T follicular helper cell (primary cell): ENCODE measurements around the gene LMX1B.

Experiments
- DNase-seq: peaks from one replicate; pipeline ENCODE4 v3.0.0-alpha.2; 2020; ENCODE audit warnings: low read depth

The LMX1B gene

DNA sequence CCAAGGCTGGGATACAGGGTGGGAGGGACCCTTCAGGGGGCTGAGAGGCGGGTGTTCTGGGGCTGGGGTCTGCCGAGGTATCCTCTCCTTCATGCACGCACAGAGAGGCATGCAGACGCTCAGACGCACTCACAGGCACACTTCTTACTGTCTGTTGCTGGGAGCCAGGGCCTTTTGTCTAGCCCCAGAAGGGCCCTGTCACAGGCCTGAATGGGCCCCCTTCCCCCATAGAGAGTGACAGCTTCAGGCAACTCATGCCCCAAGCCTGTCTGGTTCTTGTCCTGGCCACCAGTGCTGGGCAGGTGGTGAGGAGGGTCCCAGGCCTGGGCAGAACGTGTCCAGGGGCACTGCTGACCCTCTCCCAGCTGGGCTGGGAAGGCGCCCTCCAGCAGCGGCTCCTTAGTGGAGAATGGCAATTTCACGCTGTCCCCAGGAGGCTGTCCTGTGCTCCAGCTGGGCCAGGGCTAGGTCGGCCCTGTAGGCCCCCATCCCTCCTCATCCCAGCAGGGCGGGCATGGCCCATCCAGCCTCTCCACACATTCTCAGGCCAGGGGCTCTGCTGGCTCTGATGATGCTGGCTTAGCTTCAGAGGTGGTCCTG, 45.3 kb downstream of the LMX1B start:
- no peak for DNase-seq

DNA sequence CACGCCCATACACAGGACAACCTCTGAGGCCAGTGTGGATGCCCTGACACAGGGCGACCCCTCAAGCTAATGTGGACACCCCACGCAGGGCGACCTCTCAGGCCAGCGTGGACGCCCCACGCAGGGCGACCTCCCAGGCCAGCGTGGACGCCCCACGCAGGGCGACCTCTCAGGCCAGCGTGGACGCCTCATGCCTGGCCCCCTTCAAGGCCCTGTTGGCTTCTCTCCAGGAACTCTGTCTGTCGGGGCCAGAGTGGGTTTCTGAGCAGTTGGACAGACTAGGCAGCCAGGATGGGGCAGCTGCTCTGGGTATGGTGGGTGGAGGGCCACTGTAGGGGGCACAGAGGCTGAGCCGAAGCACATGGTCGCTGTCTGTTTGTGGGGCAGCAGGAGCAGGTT, 47.4 kb downstream of the LMX1B start:
- no peak for DNase-seq

DNA sequence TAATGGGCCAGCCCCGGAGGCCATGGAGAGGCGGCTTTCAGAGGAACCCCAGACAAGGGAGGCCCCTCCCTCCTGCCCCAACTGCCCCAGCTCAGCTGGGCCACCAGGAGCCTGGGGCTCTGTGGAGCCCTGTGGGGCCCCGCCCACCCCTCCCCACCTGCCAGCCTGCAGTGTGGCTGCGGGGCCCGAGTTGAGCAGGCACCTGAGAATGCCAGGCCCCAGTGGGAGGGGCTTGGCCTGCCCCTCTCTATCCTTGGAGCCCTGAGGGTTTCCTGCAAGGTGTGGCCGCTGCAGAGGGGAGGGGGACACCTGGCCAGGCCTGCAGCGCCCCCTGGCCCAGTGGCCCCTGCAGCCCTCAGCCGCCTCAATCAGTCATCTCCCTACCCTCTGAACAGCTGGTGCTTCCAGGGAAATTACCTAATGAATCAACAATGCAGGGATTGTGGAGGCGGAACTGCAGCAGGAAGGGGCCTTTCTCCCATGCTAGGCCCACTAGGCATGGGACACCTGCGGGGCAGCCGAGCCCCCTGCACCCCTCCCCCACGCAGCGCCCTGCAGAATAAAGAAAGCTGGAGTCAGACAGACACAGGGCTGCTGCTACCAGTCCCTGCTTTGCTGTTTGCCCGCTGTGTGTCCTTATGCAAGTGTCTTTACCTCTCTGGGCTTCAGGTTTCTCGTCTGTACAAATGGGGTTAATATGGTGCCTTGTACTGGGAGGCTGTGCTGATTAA, 48.0 kb downstream of the LMX1B start:
- DNase-seq, result no peak

DNA sequence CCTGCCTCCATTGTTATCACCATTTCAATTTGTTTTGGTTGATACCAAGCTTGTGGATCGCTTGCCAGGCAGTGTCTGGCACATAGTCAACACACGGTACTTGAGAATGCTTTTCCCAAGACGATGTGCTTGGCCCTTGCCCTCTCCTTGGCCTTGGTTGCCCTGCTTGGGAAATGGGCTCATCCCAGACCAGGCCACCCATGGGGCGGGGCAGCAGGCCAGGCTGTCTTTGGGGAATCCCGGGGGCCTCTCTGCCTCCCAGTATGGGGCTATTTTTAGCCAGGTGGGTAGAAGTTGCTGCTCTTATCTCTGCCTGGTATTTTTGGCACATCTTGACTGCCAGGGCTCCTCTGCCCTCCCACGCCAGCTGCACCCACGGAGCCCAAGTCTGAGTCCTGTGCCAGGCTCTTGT, 49.9 kb downstream of the LMX1B start:
- no peak for DNase-seq

DNA sequence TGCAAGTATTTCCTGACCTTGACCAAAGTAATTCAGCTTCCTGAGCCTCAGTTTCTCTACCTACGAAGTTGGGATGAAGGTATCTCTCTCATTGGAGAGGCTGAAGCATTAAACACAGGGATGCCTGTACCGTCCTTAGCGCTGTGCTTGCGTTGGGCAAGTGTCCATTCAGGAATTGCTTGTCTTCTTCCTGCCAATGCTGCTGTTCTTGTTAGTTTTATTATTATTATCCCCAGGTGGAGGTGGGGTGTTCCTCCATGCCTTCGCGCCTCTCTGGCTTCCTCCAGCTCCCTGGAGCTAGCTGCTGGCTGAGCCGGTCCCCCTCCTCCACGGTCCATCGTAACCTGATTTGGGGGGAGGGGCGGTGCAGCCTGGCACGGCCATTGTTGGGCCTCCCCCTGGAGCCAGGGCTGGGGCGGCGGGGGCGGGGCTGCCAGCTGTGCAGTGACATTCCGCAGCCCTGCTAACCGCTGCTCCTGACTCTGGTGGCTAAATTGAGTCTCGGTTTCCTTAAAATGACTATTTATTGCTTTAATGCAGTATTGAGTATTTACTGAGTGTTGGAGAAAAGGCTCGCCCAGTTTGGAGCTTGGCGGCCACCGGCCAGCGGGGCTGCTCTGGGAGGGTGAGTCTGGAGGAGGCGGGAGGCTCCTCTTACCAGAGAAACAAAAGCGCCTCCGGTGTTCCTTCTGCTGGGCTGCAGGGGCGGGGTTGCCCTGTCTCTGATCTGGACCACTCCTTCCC, 51.3 kb downstream of the LMX1B start:
- no peak for DNase-seq

DNA sequence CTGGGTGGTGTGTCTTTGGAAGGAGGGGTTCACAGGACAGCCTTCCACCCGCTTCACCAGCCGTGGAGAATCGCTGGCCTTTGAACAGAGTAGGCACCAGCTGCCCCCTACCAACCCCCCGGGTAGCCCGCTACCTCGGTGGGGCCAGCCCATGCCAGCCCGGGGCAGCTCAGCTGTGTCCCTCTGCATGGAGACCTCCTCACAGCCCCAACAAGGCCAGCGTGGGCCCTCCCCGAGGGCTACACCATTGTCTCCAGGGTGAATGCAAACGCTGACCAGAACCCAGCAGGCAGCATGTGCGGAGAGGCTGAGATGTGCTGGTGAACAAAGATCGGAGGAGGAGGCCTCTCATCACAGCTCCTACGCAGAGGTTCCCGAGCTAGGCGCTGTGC, 51.9 kb downstream of the LMX1B start:
- DNase-seq, result no peak

DNA sequence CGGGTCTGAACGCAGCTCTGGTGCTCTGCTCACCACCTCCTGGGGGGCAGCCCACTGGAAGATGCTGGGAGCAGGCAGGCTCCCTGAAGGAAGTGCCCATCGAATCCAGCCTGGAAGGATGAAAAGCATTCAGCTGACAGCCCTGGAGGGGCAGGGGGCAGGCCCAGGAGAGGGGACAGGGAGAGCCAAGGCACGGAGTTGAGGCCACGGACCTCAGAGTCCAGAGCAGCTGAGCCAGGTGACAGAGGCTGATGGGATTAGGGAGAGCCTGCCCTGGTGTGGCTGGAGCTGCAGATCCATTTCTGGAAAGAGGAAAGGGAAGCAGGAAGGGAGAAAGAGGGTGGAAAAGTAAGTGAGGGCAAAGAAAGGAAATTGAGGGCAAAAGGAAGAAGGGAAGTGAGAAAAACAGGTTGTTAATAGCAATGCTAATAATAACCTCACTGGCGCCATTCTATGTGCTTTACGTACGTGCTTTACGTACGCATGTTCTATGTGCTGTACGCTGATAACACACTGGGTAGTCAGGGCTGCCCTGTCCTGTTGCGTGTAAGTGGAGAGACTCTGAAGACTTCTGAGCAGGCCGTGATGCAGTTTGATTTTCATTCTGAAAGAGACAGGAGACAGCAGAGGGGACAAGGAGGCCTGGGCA, 52.6 kb downstream of the LMX1B start:
- no peak for DNase-seq

DNA sequence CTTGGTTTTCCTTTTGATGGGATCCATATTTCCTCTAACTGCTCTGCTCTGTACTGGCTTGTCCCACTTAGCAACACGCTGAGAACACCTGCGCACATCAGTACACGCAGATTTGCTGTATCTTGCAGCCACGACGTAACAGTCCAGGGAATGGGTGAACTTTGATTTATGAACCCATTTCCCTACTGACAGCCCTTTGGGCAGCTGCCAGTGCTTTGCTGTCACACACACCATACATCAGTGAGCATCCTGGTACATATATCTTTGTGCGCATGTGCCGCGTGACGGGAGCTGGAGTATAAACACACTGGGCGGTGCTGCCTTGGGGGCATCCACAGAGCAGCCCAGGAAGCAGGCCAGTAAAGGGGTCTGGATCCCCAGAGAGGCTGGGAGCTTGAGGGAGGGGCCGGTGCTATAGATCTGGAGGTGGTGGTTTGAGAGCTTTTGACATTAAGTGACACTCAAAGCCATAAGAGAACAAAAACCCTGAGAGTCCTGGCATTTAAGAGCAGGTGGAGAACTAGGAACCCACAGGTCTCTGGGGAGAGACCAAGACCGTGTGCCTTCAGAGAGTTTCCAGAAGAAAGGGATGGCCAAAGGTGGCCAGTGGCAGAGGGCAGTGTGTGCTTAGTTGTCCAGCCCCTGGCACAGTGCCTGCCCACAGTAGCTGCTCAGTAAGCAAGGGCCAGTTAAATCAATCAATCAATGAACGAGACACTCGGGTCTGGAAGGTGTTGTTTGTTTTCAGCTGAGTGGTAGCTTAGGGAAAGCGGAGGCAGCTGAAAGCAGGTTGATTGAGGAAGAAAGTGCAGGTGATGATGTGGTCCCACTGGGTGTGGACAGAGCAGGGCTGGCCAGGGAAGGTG, 53.7 kb downstream of the LMX1B start:
- DNase-seq, result no peak

DNA sequence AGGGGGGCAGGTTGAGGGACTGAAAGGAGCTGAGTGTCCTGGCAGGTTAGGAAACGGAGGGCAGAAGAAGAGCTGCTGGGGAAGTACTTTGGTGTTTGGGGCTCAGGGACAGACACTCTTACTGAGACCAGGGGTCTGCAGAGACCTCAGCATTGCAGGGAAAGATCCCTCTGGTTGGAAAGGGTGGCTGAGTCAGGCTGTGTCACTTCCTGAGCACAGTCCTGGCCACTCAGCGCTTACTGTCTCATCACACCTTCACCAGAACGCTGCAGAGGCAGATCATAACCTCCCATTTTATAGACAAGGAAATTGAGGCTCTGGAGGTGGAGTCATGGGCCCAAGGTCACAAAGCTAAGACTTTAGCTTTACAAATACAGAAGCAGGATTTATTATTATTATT, 54.3 kb downstream of the LMX1B start:
- DNase-seq, result no peak

DNA sequence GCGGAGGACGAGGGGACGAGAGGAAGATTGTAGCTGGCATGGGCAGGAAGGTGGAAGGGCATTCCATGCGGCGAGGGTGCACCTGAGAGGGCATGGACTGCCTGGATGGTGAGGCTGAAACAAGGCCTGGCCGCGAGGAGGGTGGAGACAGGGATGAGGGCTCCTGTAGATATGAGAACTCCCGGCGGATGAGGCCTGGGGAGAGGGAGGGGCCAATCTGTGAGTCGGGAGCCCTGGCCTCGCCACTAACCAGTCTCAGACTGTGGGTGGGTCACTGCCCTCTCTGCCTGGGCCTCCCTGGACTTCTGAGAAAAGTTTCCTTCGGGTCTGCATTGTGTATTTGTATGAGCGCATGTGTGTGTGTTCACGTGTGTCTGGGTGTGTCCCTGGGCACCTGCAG, 55.4 kb downstream of the LMX1B start:
- DNase-seq, result no peak

DNA sequence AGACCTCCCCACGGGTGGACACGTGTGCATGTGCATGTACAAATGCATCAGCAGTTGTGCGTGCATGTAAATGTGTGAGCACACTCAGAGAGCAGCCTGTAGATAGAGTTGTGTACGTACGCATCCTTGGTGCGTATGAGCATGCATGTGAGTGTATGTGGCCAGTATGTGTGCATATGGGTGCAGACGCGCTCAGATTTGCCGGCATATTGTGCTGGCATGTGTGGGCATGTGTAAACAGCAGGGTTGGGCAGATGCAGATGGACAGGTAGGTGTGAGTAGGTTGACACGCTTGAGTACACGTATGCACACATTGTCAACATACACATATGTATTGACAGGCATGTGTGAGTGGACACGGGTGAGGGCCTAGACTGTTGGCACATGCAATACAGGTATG, 56.5 kb downstream of the LMX1B start:
- DNase-seq, result no peak

DNA sequence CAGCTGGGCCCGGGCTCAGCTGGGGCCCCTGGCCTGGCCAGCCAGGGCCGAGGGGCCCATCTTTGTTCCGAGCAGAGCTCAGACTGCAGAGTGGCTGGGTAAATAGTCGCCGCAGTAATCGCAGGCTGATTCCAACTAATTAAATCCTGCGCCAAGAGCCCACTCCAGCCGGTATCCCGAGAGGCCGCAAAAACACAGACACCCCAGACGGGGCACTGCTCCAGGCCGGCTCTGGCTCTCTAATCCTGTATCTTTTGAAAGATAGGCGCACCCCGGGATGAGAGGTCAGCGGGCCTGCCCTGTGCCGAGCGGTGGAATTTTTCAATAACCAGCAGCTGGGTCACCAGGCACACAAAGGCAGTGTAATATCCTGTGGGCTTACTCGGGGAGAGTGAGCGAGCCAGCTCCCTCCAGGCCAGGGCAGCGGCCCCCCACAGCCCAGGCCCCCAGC, 57.7 kb downstream of the LMX1B start:
- no peak for DNase-seq

DNA sequence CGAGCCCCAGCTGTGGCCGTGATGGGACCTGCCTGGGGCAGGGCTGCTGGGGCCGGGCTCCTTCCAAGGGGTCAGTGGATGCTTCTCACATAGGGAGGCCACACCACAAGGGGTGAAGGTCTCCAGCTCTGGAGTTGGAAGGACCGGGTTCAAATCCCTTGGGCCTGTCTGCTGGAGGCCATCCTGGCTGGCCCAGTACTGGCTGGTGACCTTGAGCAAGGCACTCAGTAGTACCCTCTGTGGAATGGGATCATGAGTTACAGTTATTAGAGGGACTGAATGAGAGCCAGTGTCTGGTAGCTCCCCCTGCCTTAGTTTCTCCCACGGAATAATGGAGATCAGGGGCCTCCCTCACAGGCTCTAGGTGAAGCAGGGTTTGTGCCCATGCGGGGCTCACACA, 58.3 kb downstream of the LMX1B start:
- DNase-seq, result no peak

DNA sequence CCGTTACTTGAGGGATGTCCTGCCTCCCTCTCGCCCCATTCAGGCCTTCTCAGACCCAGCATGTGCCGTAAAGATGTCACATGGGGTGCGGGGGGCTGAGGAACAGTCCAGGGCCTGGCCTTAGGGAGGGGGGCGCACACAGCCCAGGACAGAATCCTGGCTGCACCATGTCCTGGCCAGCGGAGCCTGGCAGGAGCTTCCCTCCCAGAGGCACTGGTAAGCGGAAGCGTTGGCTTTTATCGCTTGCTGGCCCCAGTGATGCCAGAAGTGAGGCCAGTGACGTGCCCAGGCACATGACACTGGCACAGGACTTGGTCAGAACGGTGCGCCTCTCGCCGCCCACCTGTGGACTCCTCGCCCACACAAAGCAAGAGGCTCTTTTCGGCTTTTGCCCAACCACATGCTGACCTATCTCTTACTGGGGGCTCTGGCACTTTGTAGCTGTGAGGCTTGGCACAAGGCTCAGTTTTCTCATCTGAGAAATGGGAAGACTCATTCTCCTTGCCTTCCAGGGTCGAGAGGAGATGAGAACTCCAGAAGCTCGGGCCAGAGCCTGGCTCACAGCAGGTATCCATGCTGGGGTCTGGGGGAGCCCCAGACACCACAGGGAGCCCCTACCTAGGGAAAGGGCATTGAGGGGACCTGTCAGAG, 59.0 kb downstream of the LMX1B start:
- DNase-seq, result no peak

DNA sequence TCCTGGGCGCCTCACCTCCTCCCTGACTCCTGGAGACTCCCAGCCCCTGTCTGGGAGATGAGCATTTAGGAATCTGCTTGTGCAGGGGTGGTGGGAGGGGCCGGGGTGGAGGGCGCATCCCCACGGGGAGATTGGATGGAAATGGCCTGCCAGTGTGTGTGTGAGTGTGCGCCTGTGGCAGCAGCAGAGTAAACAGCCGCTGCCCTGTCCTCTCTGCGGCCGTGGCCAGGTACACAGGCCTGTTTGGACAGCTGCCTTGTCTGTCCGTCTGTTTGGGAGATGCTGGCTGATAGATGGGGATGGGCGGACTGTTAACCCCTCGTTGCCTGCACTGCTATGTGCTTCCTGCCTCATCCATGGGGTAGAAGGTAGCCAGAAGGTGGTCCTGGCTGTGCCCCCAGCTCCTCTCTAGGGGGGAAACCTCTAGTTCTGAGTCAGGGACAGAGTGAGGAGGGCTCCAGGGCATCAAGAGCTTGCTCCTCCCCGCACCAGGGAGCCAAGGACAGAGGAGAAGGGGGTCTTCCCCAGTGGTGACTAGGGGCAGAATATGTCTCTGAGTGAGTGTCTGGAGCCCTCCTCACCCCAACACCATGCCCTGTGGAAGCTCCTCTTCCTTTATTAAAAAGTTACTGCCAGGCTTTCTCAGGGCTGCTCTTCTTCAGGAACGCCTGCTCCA, 60.1 kb downstream of the LMX1B start:
- no peak for DNase-seq

DNA sequence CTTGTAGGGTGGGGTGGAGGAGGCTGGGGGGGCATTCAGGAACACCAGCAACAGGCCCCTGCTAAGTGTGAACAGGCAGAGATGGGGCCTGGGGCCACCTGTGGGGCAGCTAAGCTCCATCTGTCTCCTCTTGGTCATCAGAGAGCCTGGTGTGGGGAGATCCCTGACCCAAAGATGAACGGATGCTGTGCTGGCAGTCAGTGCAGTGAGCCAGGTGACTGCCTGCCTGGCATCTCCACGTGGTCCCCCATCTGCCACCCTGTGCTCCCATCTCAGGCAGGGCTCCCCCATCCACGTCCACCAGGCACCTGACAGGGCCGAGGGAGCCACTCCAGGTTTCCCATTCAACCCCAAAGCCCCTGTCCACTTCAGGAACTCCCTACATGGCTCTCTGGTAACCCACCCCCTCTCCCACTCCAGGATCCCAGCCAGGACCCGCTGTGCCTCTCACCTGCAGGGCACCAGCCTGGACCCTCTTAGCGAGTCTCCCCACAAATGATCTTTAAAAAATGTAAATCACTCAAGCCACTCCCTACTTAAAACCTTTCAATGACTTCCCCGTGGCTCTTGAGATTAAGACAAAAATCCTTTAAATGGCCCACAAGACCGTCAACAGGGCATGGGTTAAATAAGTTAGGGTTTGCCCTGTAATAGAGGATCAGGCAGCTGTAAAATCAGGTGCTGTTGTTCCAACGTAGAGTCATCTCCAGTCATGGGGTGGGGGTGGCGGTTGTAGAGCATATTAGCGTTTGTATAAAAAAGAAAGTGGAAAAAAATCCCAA, 60.8 kb downstream of the LMX1B start:
- DNase-seq, result no peak

DNA sequence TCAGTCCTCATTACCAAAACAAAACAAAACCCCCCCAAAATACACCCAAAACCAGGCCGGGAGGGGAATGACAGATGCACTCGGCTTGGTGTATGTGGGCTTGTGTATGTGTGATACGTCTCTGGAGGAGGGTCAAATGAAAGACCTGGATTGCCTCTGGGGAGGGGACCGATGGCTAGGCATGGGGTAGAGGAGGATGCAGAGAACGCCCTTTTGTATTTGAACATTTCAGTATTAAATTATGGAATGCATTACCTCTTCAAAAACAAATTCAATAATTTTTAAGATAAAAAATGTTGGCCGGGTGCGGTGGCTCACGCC, 61.4 kb downstream of the LMX1B start:
- no peak for DNase-seq

DNA sequence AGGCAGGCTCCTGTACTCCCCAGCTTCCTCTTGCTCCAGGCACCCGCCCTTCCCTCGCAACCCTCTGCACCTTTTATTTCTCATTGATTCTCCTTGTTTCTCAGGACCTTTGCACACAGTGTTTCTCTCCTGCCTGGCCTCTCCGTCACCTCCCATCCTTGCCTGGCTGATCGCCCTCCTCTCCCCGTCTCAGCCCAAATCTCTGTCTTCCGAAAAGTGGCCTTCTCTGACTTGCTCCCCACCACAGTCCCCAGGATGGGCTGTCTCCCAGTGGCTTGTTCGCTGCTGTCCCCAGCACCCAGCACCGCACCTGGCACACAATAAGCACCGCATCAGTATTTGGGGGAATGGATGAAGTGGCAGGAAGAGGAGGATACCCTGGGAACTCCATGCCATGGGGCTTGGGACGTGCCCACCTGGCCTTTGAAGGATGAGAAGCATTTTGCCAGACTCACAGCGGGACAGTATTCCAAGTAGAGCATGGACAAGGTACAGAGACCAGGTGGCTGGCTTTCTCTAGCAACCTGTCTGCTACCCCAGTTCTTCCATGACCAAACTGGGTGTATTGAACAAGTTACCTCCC, 62.5 kb downstream of the LMX1B start:
- no peak for DNase-seq

DNA sequence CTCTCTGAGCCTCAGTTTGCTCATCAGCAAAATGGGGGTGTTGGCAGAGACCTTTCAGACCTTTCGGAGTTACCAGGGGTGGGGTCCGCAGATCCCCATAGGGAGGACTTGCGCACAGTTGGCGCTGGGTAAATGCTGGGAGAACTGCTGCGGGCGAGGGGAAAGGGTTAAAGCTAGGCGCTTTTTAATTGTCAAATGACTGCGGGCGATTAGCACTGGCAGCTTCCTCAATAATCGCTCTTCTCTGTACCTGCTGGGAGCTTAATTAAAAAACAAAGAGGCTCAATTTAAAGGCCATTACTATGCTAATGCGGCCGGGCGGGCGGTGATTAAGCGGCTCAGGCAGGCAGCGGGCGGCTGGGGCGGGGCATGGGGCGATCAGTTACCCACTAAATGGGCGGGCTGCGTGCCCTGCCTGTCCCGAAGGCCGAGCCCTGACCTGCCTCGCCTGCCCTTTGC, 63.0 kb downstream of the LMX1B start:
- no peak for DNase-seq
